Cardiac fibroblast (primary cell): ENCODE measurements around the gene DNAJC10.

Experiments
- DNase-seq, 2 donors: peaks; one replicate each; pipeline versions ENCODE4 v3.0.0 to v3.0.0-alpha.2; 2010; ENCODE audit warnings: low read depth in 2 of 2
- H3K4me3 ChIP-seq, 2 donors: replicated peaks in 1 of 2; 1 replicate in 1 of 2; 2 replicates in 1 of 2; pipeline ENCODE4 v1.5.1; 2011; ENCODE audit warnings: low read depth in 2 of 2, low read length in 2 of 2, mild to moderate bottlenecking in 2 of 2, moderate library complexity in 1 of 2
- CTCF ChIP-seq: IDR thresholded peaks from one replicate; pipeline ENCODE4 v1.5.1; 2011; ENCODE audit warnings: low read depth, mild to moderate bottlenecking, low read length, inconsistent platforms

Gene DNAJC10

GRCh38 chr2:182715892-182716649 is at the start of gene DNAJC10:
DNAJC10 (plus strand) TSS chr2:182716257; CDS start chr2:182718087, 1,830 bp downstream.
- TF ChIP-seq CTCF = no peak
- peak; percentile 93 to 96 for DNase-seq
- H3K4me3 ChIP-seq = peak within 1 kb of the TSS; percentile 89 to 99

DNA sequence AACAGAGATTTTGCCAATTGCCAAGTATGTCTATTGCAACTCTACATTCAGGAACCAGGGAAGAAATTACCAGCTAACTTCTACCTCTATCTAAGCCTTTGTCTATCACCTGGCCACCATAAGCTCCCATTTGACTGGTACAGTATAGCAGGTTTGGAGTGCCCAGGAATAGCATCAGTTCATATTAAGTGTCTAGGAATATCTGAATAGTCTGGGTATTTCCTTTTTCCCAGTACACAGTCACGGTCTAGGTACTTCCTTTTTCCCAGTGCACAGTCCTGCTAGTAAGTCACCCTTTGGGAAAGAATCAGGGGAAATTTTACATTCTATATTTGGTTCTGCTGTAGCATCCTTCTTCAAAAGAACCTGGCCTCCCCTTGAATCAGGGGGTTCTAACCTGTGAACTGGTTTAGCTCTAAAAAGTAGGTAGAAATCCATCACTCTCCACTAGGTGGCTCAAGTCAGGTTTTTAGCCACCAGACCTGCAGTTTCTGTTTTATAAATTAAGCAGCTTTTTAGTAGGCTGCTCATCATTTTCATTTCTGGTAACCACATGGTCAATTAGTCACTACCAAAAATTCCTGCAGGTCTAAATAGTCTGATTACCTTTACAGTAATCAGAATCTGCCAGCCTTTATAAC is 49.3 kb upstream of the DNAJC10 start:
- peak; percentile 50 to 54 for DNase-seq
- peak; percentile 66 for TF ChIP-seq CTCF
- no peak overlapping the region for H3K4me3 ChIP-seq

DNA sequence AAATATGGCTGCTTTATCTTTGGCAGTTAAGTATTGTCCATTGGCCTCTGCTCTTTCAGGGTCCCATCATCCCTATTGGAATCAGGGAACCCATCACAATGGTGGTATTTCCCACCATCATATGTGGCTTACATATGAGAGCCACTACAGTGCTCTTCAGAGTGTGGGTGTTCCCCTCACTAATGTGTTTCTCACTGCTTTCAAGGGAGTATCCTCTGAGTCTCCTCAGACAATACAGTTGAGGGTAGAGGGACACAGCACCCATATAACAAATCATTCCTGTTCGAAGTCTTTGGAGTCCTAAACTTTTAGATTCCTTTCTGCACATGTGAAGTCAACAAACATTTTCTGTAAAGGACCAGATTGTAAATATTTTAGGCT is 48.8 kb upstream of the DNAJC10 start:
- no peak for DNase-seq
- no peak overlapping the region for H3K4me3 ChIP-seq
- TF ChIP-seq CTCF = no peak

- no peak for TF ChIP-seq CTCF
- peak in 1 of 2 donors; percentile 38 for DNase-seq
- H3K4me3 ChIP-seq = no peak overlapping the region
Observed at GRCh38 chr2:182668671-182669070, 47.4 kb upstream of the DNAJC10 start.

- no peak for TF ChIP-seq CTCF
- DNase-seq = peak; percentile 80 to 87
Observed at GRCh38 chr2:182672466-182673165, 43.4 kb upstream of the DNAJC10 start.

DNA sequence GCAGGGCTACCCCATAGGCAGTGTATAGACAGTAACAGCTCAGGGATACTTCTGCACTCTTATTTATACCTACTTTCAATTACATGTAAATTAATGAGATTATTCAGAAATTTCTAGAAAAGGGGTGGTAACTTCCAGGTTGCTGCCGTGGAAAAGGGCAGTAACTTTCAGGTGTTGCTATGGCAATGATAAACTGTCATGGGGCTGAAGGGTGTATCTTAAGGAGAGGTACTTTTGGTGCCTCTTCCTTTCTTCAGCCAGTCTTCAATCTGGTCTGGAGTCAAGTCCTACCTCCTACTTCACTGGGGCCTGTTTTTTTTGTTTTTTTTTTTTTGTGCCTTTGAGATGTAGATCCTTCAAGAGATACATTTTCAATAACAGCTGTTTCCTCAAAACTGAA is 35.2 kb upstream of the DNAJC10 start:
- no peak for DNase-seq
- no peak overlapping the region for H3K4me3 ChIP-seq
- no peak for TF ChIP-seq CTCF

More at GRCh38 chr2:182672466-182673165, 43.4 kb upstream of the DNAJC10 start:
- no peak overlapping the region for H3K4me3 ChIP-seq
